Fibroblast of lung (primary cell): ENCODE data around the gene MLLT6. TPM values are rescaled to one million over a fixed set of nuclear protein-coding genes. Genes with fewer than 3 reads are reported as not detected.

Source experiments
- DNase-seq, 2 donors: peaks; one replicate each; pipeline versions ENCODE4 v3.0.0 to v3.0.0-alpha.2; 2010; ENCODE audit warnings: low read depth in 2 of 2
- H2AFZ ChIP-seq: 2 replicates; pipeline ENCODE4 v1.5.1; 2012; ENCODE audit warnings: low read length, control low read depth, inconsistent platforms
- H3K27ac ChIP-seq: 2 replicates; pipeline ENCODE4 v1.5.1; 2011; ENCODE audit warnings: low read length, control low read depth; ENCODE audit not compliant: insufficient read depth
- H3K27me3 ChIP-seq: 2 replicates; pipeline ENCODE4 v1.5.1; 2011; ENCODE audit warnings: mild to moderate bottlenecking, low read length; ENCODE audit not compliant: control insufficient read depth, insufficient read depth
- H3K36me3 ChIP-seq: 2 replicates; pipeline ENCODE4 v1.5.1; 2011; ENCODE audit warnings: low read length; ENCODE audit not compliant: control insufficient read depth, insufficient read depth
- H3K4me1 ChIP-seq: 2 replicates; pipeline ENCODE4 v1.5.1; 2011; ENCODE audit warnings: low read length; ENCODE audit not compliant: control insufficient read depth, insufficient read depth; ENCODE audit errors: extremely low read depth
- H3K4me2 ChIP-seq: 2 replicates; pipeline ENCODE4 v1.5.1; 2011; ENCODE audit warnings: low read length, control low read depth; ENCODE audit not compliant: insufficient read depth; ENCODE audit errors: extremely low read depth
- H3K4me3 ChIP-seq, 4 experiments: fragments of 200-600 bp in 1 of 4; sonication (generic) in 1 of 4; replicated peaks in 1 of 4; 2 replicates each; pipeline ENCODE4 v1.5.1; 2011 to 2016; ENCODE audit warnings: low read length in 4 of 4, low read depth in 3 of 4, mild to moderate bottlenecking in 3 of 4, control low read depth in 2 of 4, inconsistent platforms in 1 of 4, mixed read lengths in 1 of 4; ENCODE audit not compliant: insufficient read depth in 1 of 4; ENCODE audit errors: control extremely low read depth in 1 of 4
- H3K79me2 ChIP-seq: 2 replicates; pipeline ENCODE4 v1.5.1; 2012; ENCODE audit warnings: mild to moderate bottlenecking, low read length, inconsistent platforms; ENCODE audit not compliant: control insufficient read depth, insufficient read depth
- H3K9ac ChIP-seq: 2 replicates; pipeline ENCODE4 v1.5.1; 2011; ENCODE audit warnings: mild to moderate bottlenecking, low read length, control low read depth; ENCODE audit not compliant: insufficient read depth
- H3K9me3 ChIP-seq: 2 replicates; pipeline ENCODE4 v1.5.1; 2012; ENCODE audit warnings: low read depth, low read length; ENCODE audit not compliant: control insufficient read depth, insufficient read depth
- H4K20me1 ChIP-seq: 2 replicates; pipeline ENCODE4 v1.5.1; 2011; ENCODE audit warnings: low read length; ENCODE audit not compliant: control insufficient read depth, insufficient read depth; ENCODE audit errors: extremely low read depth
- EZH2 ChIP-seq: IDR thresholded peaks from 2 replicates; pipeline ENCODE4 v1.5.1; 2012; ENCODE audit warnings: low read length, control low read depth, mild to moderate bottlenecking; ENCODE audit errors: missing control alignments
- polyA plus RNA-seq, 2 donors: library from polyadenylated mRNA; depleted of rRNA in 1 of 2; stranded (reverse) in 1 of 2; unstranded in 1 of 2; fragments of >200 nt; gene quantifications; 2 replicates each; pipeline ENCODE4 v1.2.1, GENCODE V29; 2011 to 2012; ENCODE audit warnings: missing spikeins in 1 of 2
- total RNA-seq: library from RNA; depleted of rRNA; stranded (reverse); fragments of >200 nt; gene quantifications from 2 replicates; pipeline ENCODE4 v1.2.1, GENCODE V29; 2014
- TF ChIP-seq, protein P1 (sequence below), 2 donors: IDR thresholded peaks in 1 of 2; conservative IDR thresholded peaks in 1 of 2; 1 replicate in 1 of 2; 2 replicates in 1 of 2; pipeline ENCODE4 v1.5.1; 2011 to 2012; ENCODE audit warnings: low read length in 2 of 2, control low read depth in 1 of 2, inconsistent platforms in 1 of 2, low read depth in 1 of 2, mild to moderate bottlenecking in 1 of 2

The MLLT6 gene
- total and polyA plus RNA-seq, 2 donors (not counting 1 experiment from before 2014, with no cell fraction given) = 15.4 to 17.7 TPM

GRCh38 chr17:38741461-38741860 lies 36.4 kb downstream of the MLLT6 start:
- peaks cover 20% of the 10 kb centered on the region for H3K4me1 ChIP-seq
- H3K79me2 ChIP-seq = peaks cover 58% of the 10 kb centered on the region
- H3K4me3 ChIP-seq = no peak overlapping the region
- no peaks in the 10 kb centered on the region for H4K20me1 ChIP-seq
- H3K27ac ChIP-seq = peak overlapping the region; percentile 83
- H3K9ac ChIP-seq = no peak overlapping the region
- peaks cover 17% of the 10 kb centered on the region for H3K36me3 ChIP-seq
- no peaks in the 10 kb centered on the region for H3K9me3 ChIP-seq
- H3K4me2 ChIP-seq = no peak overlapping the region
- H2AFZ ChIP-seq = no peak overlapping the region
- no peak for DNase-seq
- H3K27me3 ChIP-seq = no peaks in the 10 kb centered on the region
- TF ChIP-seq, protein P1, sequence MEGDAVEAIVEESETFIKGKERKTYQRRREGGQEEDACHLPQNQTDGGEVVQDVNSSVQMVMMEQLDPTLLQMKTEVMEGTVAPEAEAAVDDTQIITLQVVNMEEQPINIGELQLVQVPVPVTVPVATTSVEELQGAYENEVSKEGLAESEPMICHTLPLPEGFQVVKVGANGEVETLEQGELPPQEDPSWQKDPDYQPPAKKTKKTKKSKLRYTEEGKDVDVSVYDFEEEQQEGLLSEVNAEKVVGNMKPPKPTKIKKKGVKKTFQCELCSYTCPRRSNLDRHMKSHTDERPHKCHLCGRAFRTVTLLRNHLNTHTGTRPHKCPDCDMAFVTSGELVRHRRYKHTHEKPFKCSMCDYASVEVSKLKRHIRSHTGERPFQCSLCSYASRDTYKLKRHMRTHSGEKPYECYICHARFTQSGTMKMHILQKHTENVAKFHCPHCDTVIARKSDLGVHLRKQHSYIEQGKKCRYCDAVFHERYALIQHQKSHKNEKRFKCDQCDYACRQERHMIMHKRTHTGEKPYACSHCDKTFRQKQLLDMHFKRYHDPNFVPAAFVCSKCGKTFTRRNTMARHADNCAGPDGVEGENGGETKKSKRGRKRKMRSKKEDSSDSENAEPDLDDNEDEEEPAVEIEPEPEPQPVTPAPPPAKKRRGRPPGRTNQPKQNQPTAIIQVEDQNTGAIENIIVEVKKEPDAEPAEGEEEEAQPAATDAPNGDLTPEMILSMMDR (conservative IDR thresholded peaks at IDR 0.05 in 1 of 2, IDR thresholded peaks at IDR 0.05 in 1 of 2; ENCODE audit: low read depth in 1 of 2, low read length in 2 of 2) = no peak
- no peak for TF ChIP-seq EZH2

DNA sequence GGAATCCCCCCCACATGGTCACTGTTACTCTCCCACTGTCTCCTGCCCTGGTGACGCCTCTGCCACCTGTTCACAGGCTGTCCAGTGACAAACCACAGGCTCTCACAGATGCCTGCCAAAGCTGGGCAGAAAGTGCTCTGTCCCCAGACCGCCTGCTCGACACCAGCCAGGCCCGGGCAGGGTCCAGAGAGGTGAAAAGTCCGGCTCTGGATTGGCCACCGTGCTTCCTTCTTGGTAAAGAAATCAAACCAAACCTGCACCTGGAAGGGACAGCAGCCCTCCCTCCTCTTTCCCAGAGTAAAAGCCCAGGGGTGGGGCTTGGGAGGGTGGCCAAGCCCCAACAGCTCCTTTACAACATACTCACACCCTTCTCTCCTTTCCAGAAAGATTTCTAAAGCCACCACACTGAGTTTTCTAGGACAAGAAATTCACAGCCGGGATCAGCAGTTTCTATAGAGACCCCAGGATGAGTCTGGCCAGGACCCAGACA lies 36.9 kb downstream of the MLLT6 start:
- Histone ChIP-seq H4K20me1 (no peaks in the 10 kb centered on the region), H3K27me3 (no peaks in the 10 kb centered on the region), H3K27ac (peak overlapping the region; percentile 83), H3K36me3 (peaks cover 17% of the 10 kb centered on the region), H3K9ac (peak overlapping the region; percentile 56), H3K79me2 (peaks cover 63% of the 10 kb centered on the region), H3K4me2 (peak overlapping the region; percentile 33), H3K9me3 (no peaks in the 10 kb centered on the region), H3K4me1 (peaks cover 22% of the 10 kb centered on the region), H2AFZ (no peak overlapping the region), H3K4me3 (no peak overlapping the region)
- DNase-seq = no peak
- no peak for TF ChIP-seq EZH2
- TF ChIP-seq, protein P1 (conservative IDR thresholded peaks at IDR 0.05 in 1 of 2, IDR thresholded peaks at IDR 0.05 in 1 of 2; ENCODE audit: low read depth in 1 of 2, low read length in 2 of 2) = no peak

- no peak for TF ChIP-seq EZH2
- TF ChIP-seq, protein P1 (conservative IDR thresholded peaks at IDR 0.05 in 1 of 2, IDR thresholded peaks at IDR 0.05 in 1 of 2; ENCODE audit: low read depth in 1 of 2, low read length in 2 of 2) = no peak
- H3K4me3 ChIP-seq = no peak overlapping the region
- H3K9me3 ChIP-seq = no peaks in the 10 kb centered on the region
- peaks cover 22% of the 10 kb centered on the region for H3K4me1 ChIP-seq
- no peaks in the 10 kb centered on the region for H3K27me3 ChIP-seq
- H3K79me2 ChIP-seq = peaks cover 69% of the 10 kb centered on the region
- H3K36me3 ChIP-seq = peaks cover 17% of the 10 kb centered on the region
- H3K9ac ChIP-seq = peak overlapping the region; percentile 56
- no peak overlapping the region for H2AFZ ChIP-seq
- no peaks in the 10 kb centered on the region for H4K20me1 ChIP-seq
- H3K4me2 ChIP-seq = peak overlapping the region; percentile 33
- DNase-seq = peak; percentile 67 to 88
- peak overlapping the region; percentile 83 for H3K27ac ChIP-seq
Observed at GRCh38 chr17:38742411-38743308, 37.6 kb downstream of the MLLT6 start.
